ENCODE measurements around the gene ITGAD.

DNA sequence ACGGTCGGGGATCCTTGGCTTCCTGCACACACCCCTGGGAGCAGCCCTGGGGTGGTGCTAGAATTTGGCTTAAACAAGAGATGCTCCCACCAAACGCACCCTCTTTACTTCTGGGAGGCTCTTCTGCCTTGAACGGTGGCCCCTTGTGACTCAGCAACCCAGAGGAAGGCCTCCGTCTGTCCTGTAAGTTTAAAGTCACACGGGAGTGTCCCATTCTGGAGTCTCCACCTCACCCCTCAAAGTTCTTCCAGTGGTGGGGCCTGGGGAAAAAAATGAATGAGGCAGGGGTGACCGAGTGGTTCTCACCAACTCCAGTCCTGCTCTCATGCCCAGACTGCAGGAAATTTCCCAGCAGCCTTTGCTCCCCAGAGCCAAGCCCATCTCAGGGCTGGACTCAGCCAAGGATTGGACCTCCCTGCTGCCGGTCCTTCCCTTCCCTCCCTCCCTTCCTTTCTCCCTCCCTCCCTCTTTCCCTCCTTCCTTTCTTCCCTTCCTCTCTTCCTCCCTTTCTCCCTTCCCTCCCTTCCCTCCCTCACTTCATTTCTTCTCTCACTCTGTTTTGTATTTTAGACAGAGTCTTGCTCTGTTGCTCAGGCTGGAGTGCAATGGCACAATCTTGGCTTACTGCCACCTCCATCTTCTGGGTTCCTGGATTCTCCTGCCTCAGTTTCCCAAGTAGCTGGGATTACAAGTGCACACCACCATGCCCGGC is 11.4 kb downstream of the ITGAD start:
- TF ChIP-seq, protein P1, sequence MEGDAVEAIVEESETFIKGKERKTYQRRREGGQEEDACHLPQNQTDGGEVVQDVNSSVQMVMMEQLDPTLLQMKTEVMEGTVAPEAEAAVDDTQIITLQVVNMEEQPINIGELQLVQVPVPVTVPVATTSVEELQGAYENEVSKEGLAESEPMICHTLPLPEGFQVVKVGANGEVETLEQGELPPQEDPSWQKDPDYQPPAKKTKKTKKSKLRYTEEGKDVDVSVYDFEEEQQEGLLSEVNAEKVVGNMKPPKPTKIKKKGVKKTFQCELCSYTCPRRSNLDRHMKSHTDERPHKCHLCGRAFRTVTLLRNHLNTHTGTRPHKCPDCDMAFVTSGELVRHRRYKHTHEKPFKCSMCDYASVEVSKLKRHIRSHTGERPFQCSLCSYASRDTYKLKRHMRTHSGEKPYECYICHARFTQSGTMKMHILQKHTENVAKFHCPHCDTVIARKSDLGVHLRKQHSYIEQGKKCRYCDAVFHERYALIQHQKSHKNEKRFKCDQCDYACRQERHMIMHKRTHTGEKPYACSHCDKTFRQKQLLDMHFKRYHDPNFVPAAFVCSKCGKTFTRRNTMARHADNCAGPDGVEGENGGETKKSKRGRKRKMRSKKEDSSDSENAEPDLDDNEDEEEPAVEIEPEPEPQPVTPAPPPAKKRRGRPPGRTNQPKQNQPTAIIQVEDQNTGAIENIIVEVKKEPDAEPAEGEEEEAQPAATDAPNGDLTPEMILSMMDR (conservative IDR thresholded peaks at IDR 0.05; ENCODE audit: low read depth, low read length), result no peak
- TF ChIP-seq EZH2 (IDR thresholded peaks at IDR 0.05; ENCODE audit: low read length, unreplicated experiment) (no peak), EZH2phosphoT487 (IDR thresholded peaks at IDR 0.05; ENCODE audit: borderline replicate concordance, low read length) (no peak)

Data from PC-3 (cell line).